MCF 10A (cell line): ENCODE measurements around the gene SLC12A6. TPM values are rescaled to one million over a fixed set of nuclear protein-coding genes. Genes with fewer than 3 reads are reported as not detected.

Source experiments
- BruUV-seq: library from RNA; stranded (reverse); fragments of 400-500 nt; replicated peaks from 2 replicates; lab custom pipeline; 2021; lab: Mats Ljungman, UMichigan
- CTCF ChIA-PET: fragments of 300-600 bp; sonication (Branson Sonifier 250); formaldehyde crosslinking; extraction: SDS; loops from one replicate; lab custom pipeline; 2021; ENCODE audit warnings: antibody characterized with exemption, inconsistent platforms; lab: Yijun Ruan, JAX
- POLR2A ChIA-PET: fragments of 300-600, 350-650 bp; sonication (Branson Sonifier 250); formaldehyde crosslinking; extraction: SDS; loops from one replicate; lab custom pipeline; 2020; ENCODE audit warnings: antibody characterized with exemption, inconsistent platforms; lab: Yijun Ruan, JAX
- DNase-seq: peaks from one replicate; pipeline ENCODE4 v3.0.0-alpha.2; 2018; ENCODE audit not compliant: unreplicated experiment
- H3K27ac Mint-ChIP-seq: one replicate; pipeline ENCODE4 v1.8.0; 2022; ENCODE audit warnings: mild to moderate bottlenecking, low read depth, mixed read lengths; ENCODE audit not compliant: unreplicated experiment
- H3K27me3 Mint-ChIP-seq: one replicate; pipeline ENCODE4 v1.8.0; 2022; ENCODE audit warnings: mixed read lengths; ENCODE audit not compliant: insufficient read depth, unreplicated experiment
- H3K36me3 Mint-ChIP-seq: one replicate; pipeline ENCODE4 v1.8.0; 2022; ENCODE audit warnings: mild to moderate bottlenecking, moderate library complexity, mixed read lengths; ENCODE audit not compliant: insufficient read depth, unreplicated experiment
- H3K4me1 Mint-ChIP-seq: one replicate; pipeline ENCODE4 v1.8.0; 2022; ENCODE audit warnings: mixed read lengths; ENCODE audit not compliant: insufficient read depth, unreplicated experiment
- H3K4me3 Mint-ChIP-seq: one replicate; pipeline ENCODE4 v1.8.0; 2022; ENCODE audit warnings: mild to moderate bottlenecking, moderate library complexity, mixed read lengths; ENCODE audit not compliant: unreplicated experiment
- H3K9me3 Mint-ChIP-seq: one replicate; pipeline ENCODE4 v1.8.0; 2022; ENCODE audit warnings: mixed read lengths; ENCODE audit not compliant: unreplicated experiment
- intact Hi-C: fragments of 100-400 bp; cut with micrococcal nuclease; formaldehyde crosslinking; loops from 2 replicates; pipeline ENCODE4 v1.14.1; 2022
- total RNA-seq: library from RNA; stranded (reverse); gene quantifications from 2 replicates; pipeline ENCODE4 v1.2.3, GENCODE V29; 2022
- TF ChIP-seq, protein P1 (sequence below): fragments of 200-600 bp; IDR thresholded peaks from one replicate; pipeline ENCODE4 v1.8.0; 2022; ENCODE audit warnings: antibody characterized with exemption, mild to moderate bottlenecking; ENCODE audit not compliant: unreplicated experiment

Gene SLC12A6
- total RNA-seq, 1 experiment from 2014 or later, result 11.7 TPM

DNA sequence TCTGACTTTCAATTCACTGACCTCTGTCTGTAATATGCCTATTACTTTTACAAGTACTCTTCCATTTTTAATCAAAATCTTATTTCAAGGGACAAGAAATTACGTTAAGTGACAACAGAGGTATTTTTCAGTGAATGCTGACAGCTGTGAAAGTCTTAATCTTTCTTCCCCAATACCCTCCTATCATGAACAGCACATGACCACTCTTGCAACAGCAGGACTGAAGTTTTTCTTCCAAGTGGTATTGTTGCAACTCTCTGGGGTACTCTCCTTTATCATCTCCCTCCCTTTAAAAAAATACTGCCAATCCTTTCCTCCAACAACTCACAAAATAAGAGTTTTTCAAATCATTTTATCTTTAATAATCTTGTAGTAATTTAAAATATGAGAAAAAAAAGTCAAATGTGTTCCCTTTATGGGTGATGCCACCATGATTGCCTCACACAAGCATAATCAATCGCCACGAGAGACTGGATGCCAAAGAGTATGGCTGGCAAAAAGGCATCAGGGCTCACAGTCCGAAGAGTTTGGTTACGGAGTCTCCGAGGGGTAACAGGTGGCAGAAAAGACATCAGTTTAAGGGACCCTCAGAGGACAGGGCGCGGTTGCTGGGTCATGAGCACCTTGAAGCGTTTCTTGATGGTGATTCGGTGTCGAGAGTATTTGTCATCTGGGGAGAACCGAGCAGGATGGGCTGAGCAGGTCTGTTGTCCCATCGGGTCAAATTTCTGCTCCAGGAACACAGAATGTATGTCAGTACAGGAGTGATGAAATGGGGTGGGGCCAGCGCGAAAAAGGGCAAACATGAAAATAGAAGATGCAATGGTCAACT is 4.0 kb upstream of the SLC12A6 start:
- H3K36me3 Mint-ChIP-seq, result peaks cover 34% of the 10 kb centered on the region
- ChIA-PET POLR2A (interaction anchor here (0.7 to 1.0 kb wide), 2 partner anchors 7 to 96 kb away, joined by 3 to 4 read pairs; partner anchors contain the start of gene GOLGA8A), CTCF (interaction anchor here (1.3 kb wide), 1 partner anchor 26 kb away, joined by 3 read pairs; the partner anchor contains the start of gene LPCAT4)
- intact Hi-C loops, result no loop called here
- peaks cover 11% of the 10 kb centered on the region for H3K4me1 Mint-ChIP-seq
- H3K9me3 Mint-ChIP-seq, result no peaks in the 10 kb centered on the region
- DNase-seq, result no peak
- no peak overlapping the region for H3K4me3 Mint-ChIP-seq
- TSS peak; percentile 58 for BruUV-seq
- TF ChIP-seq, protein P1, sequence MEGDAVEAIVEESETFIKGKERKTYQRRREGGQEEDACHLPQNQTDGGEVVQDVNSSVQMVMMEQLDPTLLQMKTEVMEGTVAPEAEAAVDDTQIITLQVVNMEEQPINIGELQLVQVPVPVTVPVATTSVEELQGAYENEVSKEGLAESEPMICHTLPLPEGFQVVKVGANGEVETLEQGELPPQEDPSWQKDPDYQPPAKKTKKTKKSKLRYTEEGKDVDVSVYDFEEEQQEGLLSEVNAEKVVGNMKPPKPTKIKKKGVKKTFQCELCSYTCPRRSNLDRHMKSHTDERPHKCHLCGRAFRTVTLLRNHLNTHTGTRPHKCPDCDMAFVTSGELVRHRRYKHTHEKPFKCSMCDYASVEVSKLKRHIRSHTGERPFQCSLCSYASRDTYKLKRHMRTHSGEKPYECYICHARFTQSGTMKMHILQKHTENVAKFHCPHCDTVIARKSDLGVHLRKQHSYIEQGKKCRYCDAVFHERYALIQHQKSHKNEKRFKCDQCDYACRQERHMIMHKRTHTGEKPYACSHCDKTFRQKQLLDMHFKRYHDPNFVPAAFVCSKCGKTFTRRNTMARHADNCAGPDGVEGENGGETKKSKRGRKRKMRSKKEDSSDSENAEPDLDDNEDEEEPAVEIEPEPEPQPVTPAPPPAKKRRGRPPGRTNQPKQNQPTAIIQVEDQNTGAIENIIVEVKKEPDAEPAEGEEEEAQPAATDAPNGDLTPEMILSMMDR, result no peak
- no peaks in the 10 kb centered on the region for H3K27me3 Mint-ChIP-seq
- no peak overlapping the region for H3K27ac Mint-ChIP-seq

DNA sequence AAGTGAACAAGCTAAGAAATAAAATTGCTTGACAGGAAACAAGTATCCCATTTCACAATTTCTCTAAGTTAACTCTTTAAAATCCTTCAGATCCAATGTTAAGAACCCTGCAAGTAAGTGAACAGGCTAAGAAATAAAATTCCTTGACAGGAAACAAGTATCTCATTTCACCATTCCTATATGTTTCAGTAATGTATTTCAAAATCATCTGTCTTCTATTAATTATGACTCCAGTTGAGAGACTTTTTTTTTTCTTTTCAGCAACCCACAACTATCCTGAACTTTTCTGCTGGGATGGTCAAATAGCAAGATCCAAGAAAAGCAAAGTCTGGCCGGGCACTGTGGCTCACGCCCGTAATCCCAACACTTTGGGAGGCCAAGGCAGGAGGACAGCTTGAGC is 2.4 kb upstream of the SLC12A6 start:
- TF ChIP-seq, protein P1, result no peak

DNA sequence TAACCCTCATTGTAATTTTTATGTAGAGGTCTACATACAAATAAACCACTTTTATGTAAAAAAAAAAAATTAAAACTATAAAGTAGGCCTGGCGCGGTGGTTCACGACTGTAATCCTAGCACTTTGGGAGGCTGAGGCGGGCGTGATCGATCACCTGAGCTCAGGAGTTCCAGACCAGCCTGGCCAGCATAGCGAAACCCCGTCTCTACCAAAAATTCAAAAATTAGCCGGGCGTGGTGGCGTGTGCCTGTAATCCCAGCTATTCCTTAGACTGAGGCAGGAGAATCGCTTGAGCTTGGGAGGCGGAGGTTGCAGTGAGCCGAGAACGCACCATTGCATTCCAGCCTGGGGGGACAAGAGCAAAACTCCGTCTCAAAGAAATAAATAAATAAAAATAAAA is 766 bp upstream of the SLC12A6 start:
- peak overlapping the region; percentile 83 for H3K4me3 Mint-ChIP-seq
- no peak for DNase-seq
- POLR2A ChIA-PET, result interaction anchor here (0.6 to 4.8 kb wide), 22 partner anchors 10 to 650 kb away, joined by 3 to 69 read pairs (median 4); partner anchors contain the start of genes EMC4, GOLGA8B, KATNBL1 and LPCAT4
- BruUV-seq, result TSS peak; percentile 52
- TF ChIP-seq, protein P1, result no peak
- H3K36me3 Mint-ChIP-seq, result peaks cover 34% of the 10 kb centered on the region
- no peak overlapping the region for H3K27ac Mint-ChIP-seq
- H3K9me3 Mint-ChIP-seq, result no peaks in the 10 kb centered on the region
- CTCF ChIA-PET, result interaction anchor here (0.6 to 2.2 kb wide), 7 partner anchors 9 to 105 kb away, joined by 3 to 11 read pairs (median 4); partner anchors contain the start of gene LPCAT4
- no peaks in the 10 kb centered on the region for H3K27me3 Mint-ChIP-seq
- intact Hi-C loops, result loop anchor here (1.0 kb wide), 2 partner anchors 29 to 99 kb away; partner anchors contain the start of gene LPCAT4
- H3K4me1 Mint-ChIP-seq, result peaks cover 32% of the 10 kb centered on the region

More for the DNA sequence above, 2.4 kb upstream of the SLC12A6 start:
- POLR2A ChIA-PET, result interaction anchor here (0.7 to 4.8 kb wide), 5 partner anchors 11 to 130 kb away, joined by 3 to 37 read pairs (median 4); partner anchors contain the start of gene LPCAT4
- intact Hi-C loops, result no loop called here
- Mint-ChIP-seq H3K27ac (no peak overlapping the region), H3K36me3 (peaks cover 34% of the 10 kb centered on the region), H3K9me3 (no peaks in the 10 kb centered on the region), H3K4me3 (no peak overlapping the region), H3K4me1 (peaks cover 26% of the 10 kb centered on the region), H3K27me3 (no peaks in the 10 kb centered on the region)
- DNase-seq, result no peak
- CTCF ChIA-PET, result interaction anchor here (0.6 to 1.2 kb wide), 4 partner anchors 26 to 281 kb away, joined by 3 to 4 read pairs (median 3); no protein-coding TSS in a partner anchor
- no TSS peak for BruUV-seq

DNA sequence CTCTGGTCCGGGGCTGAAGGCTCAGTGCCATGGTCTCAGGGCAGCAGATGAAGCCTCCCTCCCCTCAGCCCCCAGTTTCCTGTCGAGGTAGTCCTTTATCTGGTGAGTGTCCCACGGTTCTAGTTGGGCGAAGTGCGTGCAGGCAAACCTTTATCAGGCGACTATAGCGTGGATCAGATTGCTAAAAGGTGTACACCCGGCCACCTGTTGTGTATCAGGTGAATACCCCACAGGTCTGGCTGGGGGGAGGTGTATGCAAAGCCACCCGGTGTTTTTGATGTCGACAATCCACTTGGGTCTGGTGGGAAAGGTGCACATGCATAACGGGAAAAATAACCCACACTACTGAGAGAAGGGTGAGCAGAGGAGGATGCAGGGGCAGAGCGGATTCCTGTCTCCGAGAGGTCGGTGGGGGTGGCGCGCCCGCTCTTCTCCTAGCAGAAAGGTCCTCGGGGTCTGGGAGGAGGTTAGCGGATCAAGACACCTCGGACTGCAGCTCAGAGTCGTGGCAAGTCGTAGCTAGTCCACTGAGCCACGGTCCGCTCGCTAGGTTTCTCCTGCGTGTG is 507 bp downstream of the SLC12A6 start:
- H3K36me3 Mint-ChIP-seq, result peaks cover 32% of the 10 kb centered on the region

More for the DNA sequence above, 507 bp downstream of the SLC12A6 start:
- Mint-ChIP-seq H3K4me1 (peaks cover 32% of the 10 kb centered on the region), H3K27me3 (no peaks in the 10 kb centered on the region), H3K9me3 (no peaks in the 10 kb centered on the region), H3K27ac (peak overlapping the region; percentile 49), H3K4me3 (peak overlapping the region; percentile 83)
- POLR2A ChIA-PET, result interaction anchor here (0.6 to 4.8 kb wide), 20 partner anchors 8 to 663 kb away, joined by 3 to 69 read pairs (median 4); partner anchors contain the start of genes EMC4, EMC7, KATNBL1 and LPCAT4
- intact Hi-C loops, result no loop called here
- BruUV-seq, result no TSS peak
- DNase-seq, result no peak
- CTCF ChIA-PET, result interaction anchor here (0.5 to 2.2 kb wide), 9 partner anchors 10 to 126 kb away, joined by 3 to 11 read pairs (median 4); partner anchors contain the start of gene LPCAT4
- TF ChIP-seq, protein P1, result no peak
